ENCODE data around the gene ASF1A. TPM values are rescaled to one million over a fixed set of nuclear protein-coding genes. Genes with fewer than 3 reads are reported as not detected.

The ASF1A gene
- total and polyA plus RNA-seq, 9 of the 15 experiments (the other 6 are each of a cell fraction or from before 2014, with no cell fraction given) = 31.5 to 45.3 (median 34.8) TPM

DNA sequence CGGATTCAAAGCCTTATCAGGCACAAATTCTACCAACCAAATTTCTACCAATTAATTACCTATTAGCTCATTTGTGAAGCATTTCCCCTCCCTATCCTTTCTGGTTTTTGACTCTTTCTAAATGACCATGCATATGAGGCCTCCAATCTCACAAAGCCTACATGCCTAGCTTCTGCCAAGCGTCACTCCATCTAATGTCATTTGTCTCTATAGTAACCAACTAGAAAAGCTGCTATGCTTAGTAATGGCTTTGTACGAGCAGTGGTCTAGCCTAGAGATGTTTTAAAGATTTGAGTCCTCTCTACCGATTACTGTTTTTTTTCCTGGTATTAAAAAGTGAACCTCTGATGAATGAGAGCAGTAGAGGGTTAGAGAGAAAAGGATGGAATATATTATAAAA is 4.8 kb upstream of the ASF1A start:
- FAIRE-seq = no peak
- ChIA-PET CTCF (ENCODE audit: low intra/inter-chr PET ratio) (no interaction called here), POLR2A (interaction anchor here (0.8 to 1.1 kb wide), 2 partner anchors 24 to 1357 kb away, joined by 3 read pairs; no protein-coding TSS in a partner anchor)
- no peak for DNase-seq (ENCODE audit: extremely low read depth in 1 of 4, low spot score in 3 of 4)
- BruUV-seq (replicated peaks) = no TSS peak
- H3K27ac ChIP-seq (ENCODE audit: extremely low read depth, low read depth, low read length) = no peak overlapping the region
- TF ChIP-seq, protein P1, sequence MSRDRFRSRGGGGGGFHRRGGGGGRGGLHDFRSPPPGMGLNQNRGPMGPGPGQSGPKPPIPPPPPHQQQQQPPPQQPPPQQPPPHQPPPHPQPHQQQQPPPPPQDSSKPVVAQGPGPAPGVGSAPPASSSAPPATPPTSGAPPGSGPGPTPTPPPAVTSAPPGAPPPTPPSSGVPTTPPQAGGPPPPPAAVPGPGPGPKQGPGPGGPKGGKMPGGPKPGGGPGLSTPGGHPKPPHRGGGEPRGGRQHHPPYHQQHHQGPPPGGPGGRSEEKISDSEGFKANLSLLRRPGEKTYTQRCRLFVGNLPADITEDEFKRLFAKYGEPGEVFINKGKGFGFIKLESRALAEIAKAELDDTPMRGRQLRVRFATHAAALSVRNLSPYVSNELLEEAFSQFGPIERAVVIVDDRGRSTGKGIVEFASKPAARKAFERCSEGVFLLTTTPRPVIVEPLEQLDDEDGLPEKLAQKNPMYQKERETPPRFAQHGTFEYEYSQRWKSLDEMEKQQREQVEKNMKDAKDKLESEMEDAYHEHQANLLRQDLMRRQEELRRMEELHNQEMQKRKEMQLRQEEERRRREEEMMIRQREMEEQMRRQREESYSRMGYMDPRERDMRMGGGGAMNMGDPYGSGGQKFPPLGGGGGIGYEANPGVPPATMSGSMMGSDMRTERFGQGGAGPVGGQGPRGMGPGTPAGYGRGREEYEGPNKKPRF (IDR thresholded peaks at IDR 0.05; ENCODE audit: low read depth, low read length) = no peak
- TF ChIP-seq RHOXF2B (CRISPR knock-in tag; conservative IDR thresholded peaks at IDR 0.05) (no peak), NR2C2 (CRISPR knock-in tag; IDR thresholded peaks at IDR 0.05) (no peak), NR2C2 (tag; IDR thresholded peaks at IDR 0.05) (no peak), ZNF324 (CRISPR knock-in tag; IDR thresholded peaks at IDR 0.05) (no peak), CSDE1 (IDR thresholded peaks at IDR 0.05) (no peak), SPI1 (IDR thresholded peaks at IDR 0.05; ENCODE audit: borderline replicate concordance, low read depth, low read length) (no peak), SIX5 (IDR thresholded peaks at IDR 0.05; ENCODE audit: borderline replicate concordance in 1 of 2, insufficient read depth in 1 of 2, low read depth in 1 of 2, low read length in 2 of 2) (no peak), POLR2AphosphoS5 (IDR thresholded peaks at IDR 0.05; ENCODE audit: control insufficient read depth, insufficient read depth, low read depth, low read length) (no peak)
- TF ChIP-seq, protein P2, sequence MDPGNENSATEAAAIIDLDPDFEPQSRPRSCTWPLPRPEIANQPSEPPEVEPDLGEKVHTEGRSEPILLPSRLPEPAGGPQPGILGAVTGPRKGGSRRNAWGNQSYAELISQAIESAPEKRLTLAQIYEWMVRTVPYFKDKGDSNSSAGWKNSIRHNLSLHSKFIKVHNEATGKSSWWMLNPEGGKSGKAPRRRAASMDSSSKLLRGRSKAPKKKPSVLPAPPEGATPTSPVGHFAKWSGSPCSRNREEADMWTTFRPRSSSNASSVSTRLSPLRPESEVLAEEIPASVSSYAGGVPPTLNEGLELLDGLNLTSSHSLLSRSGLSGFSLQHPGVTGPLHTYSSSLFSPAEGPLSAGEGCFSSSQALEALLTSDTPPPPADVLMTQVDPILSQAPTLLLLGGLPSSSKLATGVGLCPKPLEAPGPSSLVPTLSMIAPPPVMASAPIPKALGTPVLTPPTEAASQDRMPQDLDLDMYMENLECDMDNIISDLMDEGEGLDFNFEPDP (CRISPR knock-in tag; IDR thresholded peaks at IDR 0.05) = no peak
- TF ChIP-seq, protein P3, sequence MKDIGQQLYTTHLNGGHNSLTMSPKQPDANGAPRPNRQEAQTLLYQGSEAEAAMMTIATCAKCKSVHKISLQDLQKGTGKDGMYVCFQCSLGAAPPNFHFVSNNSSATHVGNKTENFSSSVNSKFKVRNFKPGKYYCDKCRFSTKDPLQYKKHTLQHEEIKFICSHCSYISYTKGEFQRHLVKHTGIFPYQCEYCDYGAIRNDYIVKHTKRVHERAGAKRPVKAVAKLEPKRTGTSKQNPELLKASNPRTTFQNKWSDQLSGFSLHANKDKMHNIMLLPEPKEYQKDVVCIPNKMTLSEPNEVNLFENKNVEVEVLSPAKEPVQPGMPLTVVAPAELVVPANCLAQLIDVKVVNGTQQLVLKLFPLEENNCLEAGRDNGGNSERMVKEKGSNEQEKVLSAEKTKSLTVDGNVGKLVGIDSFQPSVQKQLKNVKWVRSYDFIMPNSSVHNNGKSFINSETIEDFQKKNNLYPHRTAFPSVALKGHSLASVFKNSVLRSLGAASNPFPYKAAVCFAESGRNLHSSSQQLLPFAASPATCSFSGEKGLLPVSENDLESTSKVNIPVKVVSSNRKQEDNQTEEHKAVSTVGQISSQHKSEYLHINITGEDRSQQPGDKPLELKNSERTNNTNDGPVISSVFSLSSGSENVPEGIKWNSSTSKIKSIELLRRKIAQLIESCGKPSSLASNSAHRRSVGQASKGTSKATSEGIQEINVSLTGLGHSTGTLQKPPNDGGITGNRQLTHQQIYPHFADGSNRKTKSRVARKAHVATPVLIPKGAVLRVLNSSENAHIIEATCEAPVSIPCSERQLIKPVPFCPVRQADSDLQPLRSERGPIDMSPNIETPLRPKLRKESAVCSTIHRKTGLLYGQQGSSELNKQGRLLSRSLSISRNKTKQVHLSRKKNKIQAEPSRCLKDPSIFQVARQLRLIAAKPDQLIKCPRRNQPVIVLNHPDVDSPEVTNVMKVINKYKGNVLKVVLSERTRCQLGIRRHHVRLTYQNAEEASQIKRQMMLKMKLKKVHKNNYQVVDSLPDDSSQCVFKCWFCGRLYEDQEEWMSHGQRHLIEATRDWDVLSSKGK (CRISPR knock-in tag; IDR thresholded peaks at IDR 0.05) = no peak
- H3K9ac ChIP-seq (ENCODE audit: insufficient read depth in 1 of 2, low read depth in 2 of 2, low read length in 2 of 2) = no peak overlapping the region
- no peaks in the 10 kb centered on the region for H3K27me3 ChIP-seq (ENCODE audit: control insufficient read depth in 2 of 2, insufficient read depth in 2 of 2, low read length in 2 of 2)
- peaks cover 38% of the 10 kb centered on the region for H3K79me2 ChIP-seq (ENCODE audit: control insufficient read depth, insufficient read depth, low read length)
- peaks cover 2 to 20% of the 10 kb centered on the region in 2 experiments; a peak in 4 of 5 replicates for H3K4me1 ChIP-seq (replicated peaks in 1 of 2; ENCODE audit: control insufficient read depth in 2 of 2, insufficient read depth in 2 of 2, low read length in 2 of 2)
- no peak overlapping the region for H3K4me3 ChIP-seq
- no peaks in the 10 kb centered on the region for H3K9me3 ChIP-seq (replicated peaks; ENCODE audit: control insufficient read depth, insufficient read depth, low read depth, low read length)
- H3K4me2 ChIP-seq (ENCODE audit: insufficient read depth, low read length) = no peak overlapping the region
- H2AFZ ChIP-seq (ENCODE audit: low read depth, low read length) = no peak overlapping the region
- H3K9me1 ChIP-seq (ENCODE audit: control insufficient read depth, insufficient read depth, low read length) = no peaks in the 10 kb centered on the region
- 0 out of 3 replicates have a peak, but pooled peaks cover 3% of the 10 kb centered on the region for H3K36me3 ChIP-seq (ENCODE audit: control insufficient read depth, insufficient read depth, low read length)
- in situ Hi-C loops (cut with MboI) = no loop called here
- no peaks in the 10 kb centered on the region for H4K20me1 ChIP-seq (replicated peaks; ENCODE audit: control insufficient read depth, insufficient read depth, low read length)
- intact Hi-C loops (cut with micrococcal nuclease) = no loop called here
- 79% methylated on average over 4 of the region's 4 CpGs for WGBS (ENCODE audit: insufficient coverage, low coverage, missing lambda C conversion rate)
- no peak for ATAC-seq
